Neural cell (in vitro differentiated cells): Measurements from ENCODE around the gene PMEPA1.

ENCODE experiments used
- EP300 ChIP-seq: fragments of 450-650 bp; conservative IDR thresholded peaks from 2 replicates; pipeline ENCODE4 v1.6.1; 2014; ENCODE audit warnings: antibody characterized with exemption, mild to moderate bottlenecking, moderate library complexity; ENCODE audit not compliant: poor library complexity, severe bottlenecking
- EZH2 ChIP-seq: fragments of 200-600, 300-800 bp; shearing (Covaris generic), sonication (generic); IDR thresholded peaks from 2 replicates; pipeline ENCODE4 v1.6.1; 2014; ENCODE audit warnings: antibody characterized with exemption, low read length, borderline replicate concordance, mild to moderate bottlenecking; ENCODE audit not compliant: insufficient read depth, poor library complexity, severe bottlenecking
- MXI1 ChIP-seq: fragments of 450-650 bp; conservative IDR thresholded peaks from 2 replicates; pipeline ENCODE4 v1.6.1; 2014; ENCODE audit warnings: antibody characterized with exemption, mild to moderate bottlenecking; ENCODE audit not compliant: poor library complexity, severe bottlenecking
- POLR2AphosphoS5 ChIP-seq: IDR thresholded peaks from 2 replicates; pipeline ENCODE4 v1.6.1; 2012
- RAD21 ChIP-seq: fragments of 450-650 bp; conservative IDR thresholded peaks from 2 replicates; pipeline ENCODE4 v1.6.1; 2014; ENCODE audit warnings: antibody characterized with exemption, mild to moderate bottlenecking, moderate library complexity
- SMC3 ChIP-seq: fragments of 450-650 bp; conservative IDR thresholded peaks from 2 replicates; pipeline ENCODE4 v1.6.1; 2014; ENCODE audit warnings: antibody characterized with exemption, mild to moderate bottlenecking, moderate library complexity; ENCODE audit not compliant: poor library complexity
- TAF1 ChIP-seq: IDR thresholded peaks from 2 replicates; pipeline ENCODE4 v1.6.1; 2012; ENCODE audit warnings: low read depth
- TF ChIP-seq, protein P1 (sequence below): fragments of 450-650 bp; IDR thresholded peaks from 2 replicates; pipeline ENCODE4 v1.5.1; 2014; ENCODE audit warnings: antibody characterized with exemption, mild to moderate bottlenecking, moderate library complexity; ENCODE audit not compliant: poor library complexity, severe bottlenecking
- TF ChIP-seq, protein P2 (sequence below): IDR thresholded peaks from 2 replicates; pipeline ENCODE4 v1.6.1; 2012; ENCODE audit warnings: borderline replicate concordance

DNA sequence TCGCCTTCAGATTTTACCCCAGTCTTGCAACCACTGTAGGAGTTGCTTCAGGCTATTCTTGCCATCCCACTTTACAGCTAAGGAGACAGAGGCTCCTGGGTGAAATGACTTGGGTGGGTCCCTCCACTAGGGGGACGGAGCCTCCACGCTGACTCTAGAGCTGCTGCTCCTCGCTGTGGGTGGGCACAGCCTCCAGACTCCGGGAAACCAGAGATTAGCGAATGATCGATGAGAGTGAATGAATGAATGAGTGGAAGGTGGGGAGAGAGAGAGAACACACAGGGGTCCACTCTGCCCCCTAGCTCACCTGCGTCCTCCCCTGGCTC is 100.0 kb downstream of the PMEPA1 start:
- TF ChIP-seq, protein P1, sequence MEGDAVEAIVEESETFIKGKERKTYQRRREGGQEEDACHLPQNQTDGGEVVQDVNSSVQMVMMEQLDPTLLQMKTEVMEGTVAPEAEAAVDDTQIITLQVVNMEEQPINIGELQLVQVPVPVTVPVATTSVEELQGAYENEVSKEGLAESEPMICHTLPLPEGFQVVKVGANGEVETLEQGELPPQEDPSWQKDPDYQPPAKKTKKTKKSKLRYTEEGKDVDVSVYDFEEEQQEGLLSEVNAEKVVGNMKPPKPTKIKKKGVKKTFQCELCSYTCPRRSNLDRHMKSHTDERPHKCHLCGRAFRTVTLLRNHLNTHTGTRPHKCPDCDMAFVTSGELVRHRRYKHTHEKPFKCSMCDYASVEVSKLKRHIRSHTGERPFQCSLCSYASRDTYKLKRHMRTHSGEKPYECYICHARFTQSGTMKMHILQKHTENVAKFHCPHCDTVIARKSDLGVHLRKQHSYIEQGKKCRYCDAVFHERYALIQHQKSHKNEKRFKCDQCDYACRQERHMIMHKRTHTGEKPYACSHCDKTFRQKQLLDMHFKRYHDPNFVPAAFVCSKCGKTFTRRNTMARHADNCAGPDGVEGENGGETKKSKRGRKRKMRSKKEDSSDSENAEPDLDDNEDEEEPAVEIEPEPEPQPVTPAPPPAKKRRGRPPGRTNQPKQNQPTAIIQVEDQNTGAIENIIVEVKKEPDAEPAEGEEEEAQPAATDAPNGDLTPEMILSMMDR: no peak
- TF ChIP-seq, protein P2, sequence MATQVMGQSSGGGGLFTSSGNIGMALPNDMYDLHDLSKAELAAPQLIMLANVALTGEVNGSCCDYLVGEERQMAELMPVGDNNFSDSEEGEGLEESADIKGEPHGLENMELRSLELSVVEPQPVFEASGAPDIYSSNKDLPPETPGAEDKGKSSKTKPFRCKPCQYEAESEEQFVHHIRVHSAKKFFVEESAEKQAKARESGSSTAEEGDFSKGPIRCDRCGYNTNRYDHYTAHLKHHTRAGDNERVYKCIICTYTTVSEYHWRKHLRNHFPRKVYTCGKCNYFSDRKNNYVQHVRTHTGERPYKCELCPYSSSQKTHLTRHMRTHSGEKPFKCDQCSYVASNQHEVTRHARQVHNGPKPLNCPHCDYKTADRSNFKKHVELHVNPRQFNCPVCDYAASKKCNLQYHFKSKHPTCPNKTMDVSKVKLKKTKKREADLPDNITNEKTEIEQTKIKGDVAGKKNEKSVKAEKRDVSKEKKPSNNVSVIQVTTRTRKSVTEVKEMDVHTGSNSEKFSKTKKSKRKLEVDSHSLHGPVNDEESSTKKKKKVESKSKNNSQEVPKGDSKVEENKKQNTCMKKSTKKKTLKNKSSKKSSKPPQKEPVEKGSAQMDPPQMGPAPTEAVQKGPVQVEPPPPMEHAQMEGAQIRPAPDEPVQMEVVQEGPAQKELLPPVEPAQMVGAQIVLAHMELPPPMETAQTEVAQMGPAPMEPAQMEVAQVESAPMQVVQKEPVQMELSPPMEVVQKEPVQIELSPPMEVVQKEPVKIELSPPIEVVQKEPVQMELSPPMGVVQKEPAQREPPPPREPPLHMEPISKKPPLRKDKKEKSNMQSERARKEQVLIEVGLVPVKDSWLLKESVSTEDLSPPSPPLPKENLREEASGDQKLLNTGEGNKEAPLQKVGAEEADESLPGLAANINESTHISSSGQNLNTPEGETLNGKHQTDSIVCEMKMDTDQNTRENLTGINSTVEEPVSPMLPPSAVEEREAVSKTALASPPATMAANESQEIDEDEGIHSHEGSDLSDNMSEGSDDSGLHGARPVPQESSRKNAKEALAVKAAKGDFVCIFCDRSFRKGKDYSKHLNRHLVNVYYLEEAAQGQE: no peak
- no peak for TF ChIP-seq POLR2AphosphoS5
- TF ChIP-seq EP300: no peak
- TF ChIP-seq RAD21: no peak
- TF ChIP-seq EZH2: no peak
- TF ChIP-seq SMC3: no peak
- TF ChIP-seq TAF1: no peak
- TF ChIP-seq MXI1: no peak
